Measurements from ENCODE around the gene LTF. TPM values are rescaled to one million over a fixed set of nuclear protein-coding genes. Genes with fewer than 3 reads are reported as not detected.

Gene LTF
- total RNA-seq, 1 donor from 2014 or later = not detected

- Mint-ChIP-seq H3K27me3 (ENCODE audit: low read depth) (no peaks in the 10 kb centered on the region), H3K27ac (ENCODE audit: unreplicated experiment) (no peak overlapping the region), H3K4me3 (ENCODE audit: unreplicated experiment) (no peak overlapping the region), H3K9me3 (ENCODE audit: low read depth) (no peaks in the 10 kb centered on the region), H3K4me1 (ENCODE audit: low read depth) (peaks cover 11% of the 10 kb centered on the region), H3K36me3 (ENCODE audit: low read depth) (no peaks in the 10 kb centered on the region)
- TF ChIP-seq CTCF (IDR thresholded peaks at IDR 0.05) = no peak
- DNase-seq (ENCODE audit: low spot score) = no peak
These were observed 47.7 kb downstream of the LTF start for GRCh38 chr3:46416811-46417510.

GRCh38 chr3:46416125-46416810 lies 48.4 kb downstream of the LTF start:
- H3K4me1 Mint-ChIP-seq (ENCODE audit: low read depth) = peaks cover 11% of the 10 kb centered on the region
- no peak overlapping the region for H3K27ac Mint-ChIP-seq (ENCODE audit: unreplicated experiment)
- no peak overlapping the region for H3K4me3 Mint-ChIP-seq (ENCODE audit: unreplicated experiment)
- H3K36me3 Mint-ChIP-seq (ENCODE audit: low read depth) = no peaks in the 10 kb centered on the region
- no peaks in the 10 kb centered on the region for H3K9me3 Mint-ChIP-seq (ENCODE audit: low read depth)
- no peaks in the 10 kb centered on the region for H3K27me3 Mint-ChIP-seq (ENCODE audit: low read depth)
- TF ChIP-seq CTCF (IDR thresholded peaks at IDR 0.05) = no peak
- DNase-seq (ENCODE audit: low spot score) = no peak

- Mint-ChIP-seq H3K27me3 (ENCODE audit: low read depth) (no peaks in the 10 kb centered on the region), H3K9me3 (ENCODE audit: low read depth) (no peaks in the 10 kb centered on the region), H3K4me1 (ENCODE audit: low read depth) (peaks cover 11% of the 10 kb centered on the region), H3K4me3 (ENCODE audit: unreplicated experiment) (no peak overlapping the region), H3K27ac (ENCODE audit: unreplicated experiment) (no peak overlapping the region), H3K36me3 (ENCODE audit: low read depth) (no peaks in the 10 kb centered on the region)
- no peak for DNase-seq (ENCODE audit: low spot score)
- no peak for TF ChIP-seq CTCF (IDR thresholded peaks at IDR 0.05)
These were observed 50.0 kb downstream of the LTF start for GRCh38 chr3:46414739-46415138.

- TF ChIP-seq CTCF (IDR thresholded peaks at IDR 0.05) = no peak
- H3K27me3 Mint-ChIP-seq (ENCODE audit: low read depth) = no peaks in the 10 kb centered on the region
- H3K27ac Mint-ChIP-seq (ENCODE audit: unreplicated experiment) = no peak overlapping the region
- H3K4me1 Mint-ChIP-seq (ENCODE audit: low read depth) = peaks cover 11% of the 10 kb centered on the region
- no peaks in the 10 kb centered on the region for H3K36me3 Mint-ChIP-seq (ENCODE audit: low read depth)
- no peak for DNase-seq (ENCODE audit: low spot score)
- H3K4me3 Mint-ChIP-seq (ENCODE audit: unreplicated experiment) = no peak overlapping the region
- no peaks in the 10 kb centered on the region for H3K9me3 Mint-ChIP-seq (ENCODE audit: low read depth)
These were observed 50.8 kb downstream of the LTF start for GRCh38 chr3:46413951-46414350.

- Mint-ChIP-seq H3K27me3 (ENCODE audit: low read depth) (no peaks in the 10 kb centered on the region), H3K27ac (ENCODE audit: unreplicated experiment) (no peak overlapping the region), H3K4me3 (ENCODE audit: unreplicated experiment) (no peak overlapping the region), H3K4me1 (ENCODE audit: low read depth) (peaks cover 14% of the 10 kb centered on the region), H3K36me3 (ENCODE audit: low read depth) (no peaks in the 10 kb centered on the region), H3K9me3 (ENCODE audit: low read depth) (no peaks in the 10 kb centered on the region)
- TF ChIP-seq CTCF (IDR thresholded peaks at IDR 0.05) = no peak
- no peak for DNase-seq (ENCODE audit: low spot score)
These were observed 51.9 kb downstream of the LTF start for GRCh38 chr3:46412786-46413298.
